Cardiac muscle cell (in vitro differentiated cells and primary cell): ENCODE results near the gene LILRB3. TPM values are rescaled to one million over a fixed set of nuclear protein-coding genes. Genes with fewer than 3 reads are reported as not detected.
"Not testable (repeated sequence)": the region's sequence is repeated elsewhere in the genome, so short reads cannot be mapped to it uniquely, and the experiment has no call there.

ENCODE experiments used
- DNase-seq, 2 donors: peaks; one replicate each; pipeline versions ENCODE4 v3.0.0 to v3.0.0-alpha.2; 2010 to 2017; ENCODE audit warnings: low read depth in 1 of 2, low spot score in 1 of 2
- H3K27ac ChIP-seq: fragments of 200-600 bp; sonication (generic); 2 replicates; pipeline ENCODE4 v1.5.1; 2016
- H3K27me3 ChIP-seq: fragments of 200-600 bp; sonication (generic); 2 replicates; pipeline ENCODE4 v1.6.0; 2016; ENCODE audit warnings: control low read depth
- H3K36me3 ChIP-seq: fragments of 200-600 bp; sonication (generic); 2 replicates; pipeline ENCODE4 v1.5.1; 2016; ENCODE audit warnings: control low read depth
- H3K4me1 ChIP-seq: fragments of 200-600 bp; sonication (generic); 2 replicates; pipeline ENCODE4 v1.8.1; 2017; ENCODE audit warnings: low read depth, mild to moderate bottlenecking, mixed run types
- H3K4me3 ChIP-seq: fragments of 200-600 bp; sonication (generic); 2 replicates; pipeline ENCODE4 v1.5.1; 2016; ENCODE audit warnings: mild to moderate bottlenecking
- H3K9me3 ChIP-seq: fragments of 200-600 bp; sonication (generic); 2 replicates; pipeline ENCODE4 v1.5.1; 2017; ENCODE audit warnings: low read depth, mild to moderate bottlenecking, control low read depth
- CTCF ChIP-seq: IDR thresholded peaks from 2 replicates; pipeline ENCODE4 v1.5.1; 2012; ENCODE audit warnings: low read depth, mild to moderate bottlenecking, low read length
- polyA plus RNA-seq: library from polyadenylated mRNA; unstranded; fragments of >200 nt; fragmentation: Nextera tagmentation; extraction: Ambion mirVana; gene quantifications from 2 replicates; pipeline ENCODE4 v1.2.1, GENCODE V29; 2016
- total RNA-seq: library from RNA; depleted of rRNA; stranded (reverse); fragments of >200 nt; gene quantifications from 2 replicates; pipeline ENCODE4 v1.2.3, GENCODE V29; 2016

Gene LILRB3
- total and polyA plus RNA-seq, 2 experiments from 2014 or later = 0.27 to 0.98 TPM

- Histone ChIP-seq H3K9me3 (no peaks in the 10 kb centered on the region), H3K27ac (no peak overlapping the region), H3K36me3 (no peaks in the 10 kb centered on the region), H3K27me3 (no peaks in the 10 kb centered on the region), H3K4me1 (no peaks in the 10 kb centered on the region), H3K4me3 (no peak overlapping the region)
- DNase-seq = no peak
- no peak for TF ChIP-seq CTCF
Measured at GRCh38 chr19:54245936-54246335, 23.1 kb upstream of the LILRB3 start.

GRCh38 chr19:54243809-54244208 is 21.0 kb upstream of the LILRB3 start:
- not testable (repeated sequence) for DNase-seq, H3K4me3 ChIP-seq, H3K27ac ChIP-seq, H3K36me3 ChIP-seq, H3K27me3 ChIP-seq, H3K4me1 ChIP-seq, H3K9me3 ChIP-seq

GRCh38 chr19:54242646-54243045 is 19.8 kb upstream of the LILRB3 start, which contains the start of gene LILRA6:
Gene LILRA6 (minus strand): TSS chr19:54242790.
- H3K27me3 ChIP-seq, H3K9me3 ChIP-seq, H3K27ac ChIP-seq, H3K4me1 ChIP-seq, DNase-seq, H3K36me3 ChIP-seq, H3K4me3 ChIP-seq: not testable (repeated sequence)

GRCh38 chr19:54242234-54242633 is 19.4 kb upstream of the LILRB3 start:
- H3K27me3 ChIP-seq, DNase-seq, H3K27ac ChIP-seq, H3K36me3 ChIP-seq, H3K4me3 ChIP-seq, H3K9me3 ChIP-seq, H3K4me1 ChIP-seq: not testable (repeated sequence)

GRCh38 chr19:54240372-54241336 is 17.8 kb upstream of the LILRB3 start:
- H3K36me3 ChIP-seq, H3K4me3 ChIP-seq, DNase-seq, H3K27me3 ChIP-seq, H3K27ac ChIP-seq, H3K9me3 ChIP-seq, H3K4me1 ChIP-seq: not testable (repeated sequence)

GRCh38 chr19:54239491-54240371 is 16.9 kb upstream of the LILRB3 start:
- H3K9me3 ChIP-seq, DNase-seq, H3K36me3 ChIP-seq, H3K4me1 ChIP-seq, H3K4me3 ChIP-seq, H3K27ac ChIP-seq: not testable (repeated sequence)
- peaks cover 12% of the 10 kb centered on the region for H3K27me3 ChIP-seq

GRCh38 chr19:54233941-54234340 is 11.1 kb upstream of the LILRB3 start:
- Histone ChIP-seq H3K9me3 (no peaks in the 10 kb centered on the region), H3K4me3 (no peak overlapping the region), H3K36me3 (no peaks in the 10 kb centered on the region), H3K4me1 (no peaks in the 10 kb centered on the region), H3K27ac (no peak overlapping the region), H3K27me3 (peaks cover 30% of the 10 kb centered on the region)
- DNase-seq = no peak
- TF ChIP-seq CTCF = no peak
